Embryonic facial prominence (tissue), 1 donor: ENCODE measurements around the gene KIF21B.
"Not testable (repeated sequence)": the region's sequence is repeated elsewhere in the genome, so short reads cannot be mapped to it uniquely, and the experiment has no call there.

Experiments
- DNase-seq: peaks from one replicate; pipeline ENCODE4 v3.0.0-alpha.2; 2016; ENCODE audit errors: extremely low spot score

KIF21B gene

DNA sequence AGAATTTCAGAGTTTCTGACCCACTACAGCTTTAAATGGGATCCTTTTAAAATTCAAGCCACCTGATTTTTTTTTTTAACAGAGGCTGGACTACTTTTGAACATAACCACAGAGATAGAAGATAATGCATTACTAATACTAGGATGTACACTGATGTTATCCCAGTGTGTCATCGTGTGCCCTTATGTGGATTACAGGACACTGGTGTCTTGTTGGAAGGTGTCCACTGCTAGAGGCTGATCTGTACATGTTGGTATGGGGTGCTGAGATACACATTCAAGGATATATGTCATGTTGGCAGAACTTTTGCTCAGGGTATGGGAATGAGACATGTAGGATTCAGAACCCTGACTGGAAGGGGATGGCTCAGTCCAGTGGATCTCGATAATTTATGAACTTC is 72.5 kb downstream of the KIF21B start:
- DNase-seq, result no peak

- no peak for DNase-seq
Observed at GRCh38 chr1:200949626-200950025, 73.9 kb downstream of the KIF21B start.

DNA sequence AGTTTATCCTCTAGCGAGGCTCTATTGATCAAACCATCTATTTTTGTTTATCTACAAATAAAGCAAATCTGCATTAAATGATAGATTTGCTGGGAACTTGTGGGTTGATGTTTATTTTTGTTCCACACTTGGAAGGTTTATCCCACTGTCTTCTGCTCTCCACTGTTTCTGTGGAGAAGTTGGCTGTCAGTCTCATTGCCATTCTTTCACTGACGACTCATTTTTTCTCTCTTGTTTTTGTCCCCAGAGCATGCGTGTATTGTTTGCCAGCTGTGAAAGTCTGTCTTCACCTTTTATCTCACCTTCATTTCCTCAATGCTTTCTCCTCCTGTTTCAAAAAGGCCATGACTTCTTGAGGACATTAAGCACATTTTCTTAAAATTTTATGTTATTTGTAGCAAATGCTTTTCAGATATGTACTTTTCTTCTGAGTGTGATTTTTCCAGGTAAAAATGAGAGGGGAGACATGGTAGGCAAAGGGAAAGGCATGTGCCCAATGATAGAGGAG is 76.4 kb downstream of the KIF21B start:
- DNase-seq, result no peak

DNA sequence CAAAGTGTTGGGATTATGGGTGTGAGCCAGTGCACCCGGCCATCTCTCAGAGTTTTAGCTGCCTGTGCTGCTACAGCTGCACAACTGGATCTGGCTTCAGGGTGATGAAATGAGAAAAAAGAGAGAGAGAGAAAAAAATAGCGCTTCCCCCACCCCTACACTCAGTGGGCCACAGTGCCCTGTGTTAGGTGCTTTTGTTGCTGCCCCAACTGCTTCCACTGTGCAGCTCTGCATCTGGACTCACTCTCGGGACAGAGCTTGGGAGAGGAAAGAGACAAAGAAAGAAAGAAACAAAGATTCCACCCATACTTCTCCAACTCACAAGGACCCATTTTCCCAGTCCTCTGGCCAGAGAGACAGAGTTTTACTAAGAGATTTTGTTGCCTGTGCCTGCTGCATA is 78.4 kb downstream of the KIF21B start:
- no peak for DNase-seq

DNA sequence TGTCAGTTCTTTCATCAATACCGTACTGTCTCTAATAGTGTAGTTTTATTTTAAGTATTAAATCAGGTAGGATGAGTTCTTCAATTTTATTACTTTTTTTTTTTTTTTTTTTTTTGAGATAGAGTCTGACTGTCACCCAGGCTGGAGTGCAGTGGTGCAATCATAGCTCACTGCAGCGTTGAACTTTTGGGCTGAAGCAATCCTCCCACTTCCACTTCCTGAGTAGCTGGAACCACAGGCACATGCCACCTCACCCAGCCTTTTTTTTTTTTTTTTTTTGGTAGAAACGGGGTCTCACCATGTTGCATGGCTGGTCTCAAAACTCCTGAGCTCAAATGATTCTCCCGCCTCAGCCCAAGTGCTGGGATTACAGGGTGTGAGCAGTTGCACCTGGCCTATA is 84.6 kb downstream of the KIF21B start:
- no peak for DNase-seq

- not testable (repeated sequence) for DNase-seq
Observed at GRCh38 chr1:200935286-200935962, 88.1 kb downstream of the KIF21B start.

GRCh38 chr1:200934676-200935245 is 88.8 kb downstream of the KIF21B start:
- no peak for DNase-seq

DNA sequence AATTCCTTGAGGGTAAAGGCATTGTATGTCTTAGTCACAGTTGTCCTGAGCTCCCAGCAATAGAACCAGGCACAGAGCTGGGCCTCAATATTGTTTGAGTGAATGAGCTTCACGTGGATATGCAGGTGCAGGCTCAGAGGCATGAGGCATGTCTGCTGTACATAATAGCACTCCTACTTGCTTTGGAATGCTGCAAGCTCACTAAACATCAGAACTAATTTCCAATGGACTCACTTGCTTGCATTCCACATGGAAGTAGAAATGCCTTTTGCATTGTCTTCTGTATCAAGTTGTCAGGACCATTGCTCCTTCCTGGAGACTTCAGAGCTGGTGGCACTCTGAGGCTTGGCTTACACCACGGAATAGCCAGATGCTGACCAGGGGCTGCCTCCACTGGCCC is 91.7 kb downstream of the KIF21B start:
- no peak for DNase-seq

DNA sequence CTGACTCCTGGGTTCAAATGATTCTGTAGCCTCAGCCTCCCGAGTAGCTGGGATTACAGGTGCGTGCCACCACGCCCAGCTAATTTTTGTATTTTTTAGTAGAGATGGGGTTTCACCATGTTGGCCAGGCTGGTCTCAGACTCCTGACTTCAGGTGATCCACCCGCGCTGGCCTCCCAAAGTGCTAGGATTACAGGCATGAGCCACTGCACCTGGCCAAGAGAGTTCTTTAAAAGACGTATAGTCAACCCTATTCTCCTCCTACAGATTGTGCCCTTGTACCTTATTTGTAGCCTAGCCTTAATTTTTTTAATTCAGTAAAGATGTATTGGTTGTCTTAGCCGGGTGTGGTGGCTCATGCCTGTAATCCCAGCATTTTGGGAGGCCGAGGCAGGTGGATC is 93.2 kb downstream of the KIF21B start:
- not testable (repeated sequence) for DNase-seq

GRCh38 chr1:200929530-200930278 is 93.8 kb downstream of the KIF21B start:
- no peak for DNase-seq

GRCh38 chr1:200925831-200926230 is 97.7 kb downstream of the KIF21B start:
- no peak for DNase-seq

DNA sequence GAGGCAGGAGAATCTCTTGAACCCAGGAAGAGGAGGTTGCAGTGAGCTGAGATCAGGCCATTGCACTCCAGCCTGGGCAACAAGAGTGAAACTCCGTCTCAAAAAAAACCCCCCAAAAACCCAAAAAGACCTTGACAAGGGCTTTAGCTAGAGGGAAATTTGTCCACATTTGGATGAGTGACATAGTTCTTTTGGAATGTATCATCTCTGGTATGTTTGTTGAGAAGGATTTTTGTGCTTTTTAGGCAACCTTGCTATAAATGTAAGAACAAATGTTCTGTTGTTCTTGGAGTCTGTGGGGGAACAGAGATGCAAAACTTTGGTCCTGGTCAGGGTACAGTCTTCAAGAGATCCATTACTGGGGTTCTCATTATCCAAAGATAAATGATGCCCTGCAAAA is 99.9 kb downstream of the KIF21B start:
- no peak for DNase-seq

DNA sequence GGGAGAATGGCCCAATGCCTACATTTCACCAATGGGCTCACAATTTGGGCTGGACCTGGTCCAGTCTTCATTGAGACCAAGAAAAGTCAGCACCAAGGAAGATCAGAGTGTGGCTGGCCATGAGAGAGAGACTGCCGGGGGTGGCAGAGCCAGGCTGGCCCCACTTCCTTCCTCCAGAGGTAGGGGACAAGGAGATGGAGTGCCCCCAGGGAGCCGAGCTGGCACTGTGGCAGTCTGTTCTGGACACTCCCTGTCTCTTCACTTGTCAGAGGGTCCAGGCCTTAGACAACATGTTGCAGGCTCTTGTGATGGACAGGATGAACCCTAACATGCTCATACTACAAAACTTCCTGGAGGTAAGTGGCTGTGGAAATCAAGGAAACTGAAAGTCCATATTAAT is 101.1 kb downstream of the KIF21B start:
- DNase-seq, result no peak

GRCh38 chr1:200921571-200922110 is 101.9 kb downstream of the KIF21B start:
- no peak for DNase-seq
